AG04449 (cell line): ENCODE measurements around the gene YPEL5.

ENCODE experiments used
- CTCF ChIA-PET: fragments of 350-600 bp; formaldehyde crosslinking; extraction: SDS; loops from one replicate; lab custom pipeline; 2021; ENCODE audit warnings: antibody characterized with exemption; lab: Yijun Ruan, JAX
- POLR2A ChIA-PET: fragments of 400-600, 350-600 bp; formaldehyde crosslinking; extraction: SDS; loops from one replicate; lab custom pipeline; 2020; ENCODE audit warnings: antibody characterized with exemption, inconsistent platforms; lab: Yijun Ruan, JAX
- DNase-seq: peaks from one replicate; pipeline ENCODE4 v3.0.0-alpha.2; 2010; ENCODE audit warnings: low read depth, low spot score
- H3K4me3 ChIP-seq: 2 replicates; pipeline ENCODE4 v1.5.1; 2011; ENCODE audit warnings: low read depth, mild to moderate bottlenecking, control low read depth, low read length
- CTCF ChIP-seq: IDR thresholded peaks from one replicate; pipeline ENCODE4 v1.5.1; 2011; ENCODE audit warnings: mild to moderate bottlenecking, moderate library complexity, low read length, control low read depth, inconsistent platforms; ENCODE audit not compliant: insufficient read depth; ENCODE audit errors: missing control alignments

YPEL5 gene

GRCh38 chr2:30205456-30205855 is 58.6 kb downstream of the YPEL5 start:
- CTCF ChIA-PET: interaction anchor here (0.8 to 12.8 kb wide), 5 partner anchors 7 to 504 kb away, joined by 3 to 504 read pairs (median 14); no protein-coding TSS in a partner anchor
- no peak for TF ChIP-seq CTCF
- POLR2A ChIA-PET: interaction anchor here (0.9 kb wide), 1 partner anchor 30 kb away, joined by 3 read pairs; no protein-coding TSS in a partner anchor
- no peak for DNase-seq
- H3K4me3 ChIP-seq: no peak overlapping the region

- ChIA-PET POLR2A (interaction anchor here (0.7 to 1.4 kb wide), 4 partner anchors 24 to 265 kb away, joined by 3 to 8 read pairs (median 4); partner anchors contain the start of gene LBH), CTCF (interaction anchor here (0.9 to 12.8 kb wide), 16 partner anchors 7 to 502 kb away, joined by 3 to 504 read pairs (median 7); partner anchors contain the start of gene LBH)
- no peak overlapping the region for H3K4me3 ChIP-seq
- no peak for DNase-seq
- TF ChIP-seq CTCF: no peak
Observed at GRCh38 chr2:30206461-30207430, 59.9 kb downstream of the YPEL5 start.

GRCh38 chr2:30208453-30208852 is 61.6 kb downstream of the YPEL5 start:
- ChIA-PET CTCF (interaction anchor here (0.7 to 12.8 kb wide), 46 partner anchors 8 to 501 kb away, joined by 3 to 504 read pairs (median 5); partner anchors contain the start of genes LBH and LCLAT1), POLR2A (interaction anchor here (2.8 kb wide), 1 partner anchor 23 kb away, joined by 17 read pairs; the partner anchor contains the start of gene LBH)
- DNase-seq: peak; percentile 53
- H3K4me3 ChIP-seq: no peak overlapping the region
- peak; percentile 81 for TF ChIP-seq CTCF

- no peak for DNase-seq
- ChIA-PET POLR2A (interaction anchor here (2.8 kb wide), 1 partner anchor 23 kb away, joined by 17 read pairs; the partner anchor contains the start of gene LBH), CTCF (interaction anchor here (0.6 to 12.8 kb wide), 36 partner anchors 8 to 500 kb away, joined by 3 to 504 read pairs (median 5); partner anchors contain the start of genes LBH and LCLAT1)
- no peak for TF ChIP-seq CTCF
- H3K4me3 ChIP-seq: no peak overlapping the region
Observed at GRCh38 chr2:30209227-30209626, 62.4 kb downstream of the YPEL5 start.
